ENCODE results near the gene TUBGCP3.
A peak's percentile ranks its signal among the peaks of the same experiment; 100 is the strongest.
"Not testable (repeated sequence)": the region's sequence is repeated elsewhere in the genome, so short reads cannot be mapped to it uniquely, and the experiment has no call there.

Gene TUBGCP3

GRCh38 chr13:112525356-112525945 is 62.5 kb downstream of the TUBGCP3 start:
- no peak for DNase-seq

DNA sequence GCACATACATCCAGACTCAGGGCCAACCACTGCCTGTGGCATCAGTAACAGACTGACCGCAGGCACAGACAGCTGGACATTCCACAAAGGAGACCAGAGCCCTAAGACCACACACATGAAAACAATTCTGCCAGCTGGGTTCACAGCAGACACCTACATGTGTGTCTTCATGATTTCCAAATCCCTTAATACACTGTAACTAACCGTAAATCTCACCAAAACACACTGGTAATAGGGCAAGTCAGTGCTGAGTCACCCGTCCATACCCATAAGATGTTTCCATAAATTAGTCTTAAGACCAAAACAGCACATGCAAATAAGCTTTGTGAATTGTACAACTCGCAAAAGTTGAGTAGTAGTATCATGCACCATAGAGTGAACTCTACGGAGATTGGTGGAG is 65.4 kb downstream of the TUBGCP3 start:
- DNase-seq: no peak

DNA sequence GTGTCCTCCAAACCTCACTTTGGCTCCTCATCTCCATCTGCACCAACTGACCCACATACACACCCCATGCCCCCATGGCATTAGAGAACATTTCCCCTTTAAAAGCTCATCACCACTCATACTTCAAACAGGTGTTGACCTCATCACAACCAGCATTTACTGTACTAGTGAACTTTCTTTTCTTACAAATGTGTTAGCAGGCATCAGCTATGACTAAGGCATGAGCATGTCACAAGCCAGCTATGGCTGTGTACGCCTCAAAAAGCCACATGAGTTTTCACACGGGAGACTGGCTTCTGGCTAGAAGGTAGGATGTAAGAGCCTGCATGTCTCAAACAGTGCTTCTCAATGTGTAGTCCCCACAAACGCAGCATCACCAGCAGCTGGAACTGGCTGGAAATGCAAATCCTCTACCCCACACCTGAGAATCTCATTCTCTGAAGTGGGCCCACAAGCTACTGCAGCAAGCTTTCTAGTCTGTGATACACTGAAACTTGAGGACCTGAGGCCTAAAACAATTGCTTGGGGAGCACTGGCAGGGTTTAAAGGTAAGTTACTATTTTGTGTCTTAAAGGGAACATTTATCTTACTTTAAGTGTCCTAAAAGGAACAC is 66.8 kb downstream of the TUBGCP3 start:
- no peak for DNase-seq

GRCh38 chr13:112519517-112520060 is 68.4 kb downstream of the TUBGCP3 start:
- DNase-seq: no peak

DNA sequence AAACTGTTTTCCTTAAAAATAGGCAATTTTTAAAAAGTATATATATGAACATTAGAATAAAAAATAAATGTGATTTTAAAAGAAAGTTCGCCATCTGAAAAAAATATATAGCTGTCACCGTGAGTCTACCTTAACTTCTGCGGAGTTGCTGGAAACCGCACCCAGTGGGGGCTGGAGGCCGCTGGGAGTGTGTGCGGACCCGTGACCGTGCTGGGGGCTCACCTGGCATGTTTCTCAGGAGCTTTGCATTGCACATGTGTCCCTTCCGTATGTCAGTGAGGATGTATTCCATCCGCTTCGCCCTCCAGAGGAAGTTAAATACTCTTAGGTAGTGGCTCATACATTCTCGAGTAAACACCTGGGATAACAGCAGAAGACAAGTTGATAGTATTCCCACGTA is 71.7 kb downstream of the TUBGCP3 start:
- no peak for DNase-seq

DNA sequence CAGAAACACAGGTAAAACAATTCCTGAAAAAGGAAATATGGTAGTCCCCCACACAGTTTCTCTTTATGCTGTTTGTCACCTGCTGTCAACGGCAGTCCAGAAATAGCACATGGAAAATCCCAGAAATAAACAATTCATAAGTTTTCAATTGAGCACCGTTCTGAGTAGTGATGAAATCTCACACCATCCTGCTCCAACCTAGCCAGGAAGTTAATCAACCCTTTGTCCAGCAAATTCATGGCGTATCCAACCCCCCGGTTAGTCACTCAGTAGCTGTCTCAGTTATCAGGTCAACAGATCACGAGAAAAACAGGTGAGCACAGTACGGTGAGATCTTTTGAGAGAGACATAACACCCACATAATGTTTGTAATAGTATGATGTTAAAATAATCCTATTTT is 74.2 kb downstream of the TUBGCP3 start:
- DNase-seq: no peak

DNA sequence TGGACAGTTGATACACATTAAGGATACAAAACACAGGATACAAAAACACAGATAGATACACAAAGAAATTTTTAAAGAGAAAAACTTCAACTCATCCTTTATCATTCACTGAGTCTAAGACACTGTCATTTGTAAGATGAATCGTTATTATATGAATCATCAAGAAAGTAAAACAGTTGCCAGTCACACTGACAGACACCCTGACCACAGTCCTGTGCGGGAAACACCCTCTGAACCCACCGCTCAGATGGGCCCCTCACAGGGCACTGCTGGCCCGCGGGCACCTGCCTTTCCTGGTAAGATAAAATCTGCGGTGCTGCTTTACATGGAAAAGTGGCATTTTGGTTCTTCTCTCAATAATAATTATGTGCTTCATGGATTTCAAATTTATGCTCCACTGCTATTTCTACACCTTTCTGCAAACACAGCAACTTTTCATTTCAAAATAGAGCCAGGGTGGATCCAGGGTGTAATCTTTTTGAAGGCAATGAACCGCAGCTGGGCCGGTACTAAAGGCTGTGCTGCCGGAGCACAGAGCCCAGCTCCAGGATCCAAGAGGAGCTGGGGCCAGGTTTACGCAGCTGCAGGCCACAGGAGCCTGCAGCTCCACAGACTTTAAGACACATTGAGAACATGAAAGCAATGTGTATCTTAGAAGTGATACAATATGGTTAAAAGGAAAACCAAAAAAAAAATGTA is 76.8 kb downstream of the TUBGCP3 start:
- DNase-seq: peak in 1 of 2 donors; percentile 2

- no peak for DNase-seq
Measured at GRCh38 chr13:112510002-112510780, 77.8 kb downstream of the TUBGCP3 start.

DNA sequence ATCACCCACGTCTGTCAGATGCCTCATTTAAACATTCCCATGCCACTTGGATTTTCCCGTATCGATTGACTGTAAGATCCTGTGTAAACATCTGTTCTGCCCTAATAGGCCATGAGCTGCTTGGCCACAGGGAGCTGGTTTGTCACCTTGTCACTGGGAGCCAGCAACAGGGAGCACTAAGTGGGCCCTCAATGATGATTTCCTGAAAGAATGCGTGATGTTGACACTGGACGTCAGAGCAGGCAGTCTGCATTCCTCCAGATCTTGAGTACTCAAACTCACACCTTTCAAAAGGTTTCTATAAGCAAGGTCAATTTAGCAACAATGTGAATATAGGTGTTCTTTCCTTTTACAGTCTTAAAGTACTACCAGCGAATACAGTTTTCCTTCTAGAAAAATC is 78.8 kb downstream of the TUBGCP3 start:
- no peak for DNase-seq

DNA sequence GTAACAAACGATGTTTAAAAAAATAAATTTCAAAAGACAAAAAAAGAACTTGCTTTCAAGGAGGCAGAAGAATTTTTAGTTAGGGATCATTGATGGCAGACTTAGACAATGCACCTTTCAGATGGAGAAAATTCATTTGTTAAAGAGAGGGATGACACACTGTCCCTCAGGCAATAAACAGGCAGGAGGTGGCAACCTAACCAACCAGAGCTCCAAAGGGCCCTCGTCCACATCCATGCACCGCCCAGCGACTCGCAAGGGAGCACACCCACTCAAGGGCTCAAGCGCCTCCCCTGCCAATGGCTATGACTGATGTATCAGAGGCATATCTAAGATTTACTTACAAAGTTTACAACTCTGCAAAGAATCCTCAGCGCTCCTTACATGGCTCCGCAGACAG is 81.9 kb downstream of the TUBGCP3 start:
- DNase-seq: no peak

DNA sequence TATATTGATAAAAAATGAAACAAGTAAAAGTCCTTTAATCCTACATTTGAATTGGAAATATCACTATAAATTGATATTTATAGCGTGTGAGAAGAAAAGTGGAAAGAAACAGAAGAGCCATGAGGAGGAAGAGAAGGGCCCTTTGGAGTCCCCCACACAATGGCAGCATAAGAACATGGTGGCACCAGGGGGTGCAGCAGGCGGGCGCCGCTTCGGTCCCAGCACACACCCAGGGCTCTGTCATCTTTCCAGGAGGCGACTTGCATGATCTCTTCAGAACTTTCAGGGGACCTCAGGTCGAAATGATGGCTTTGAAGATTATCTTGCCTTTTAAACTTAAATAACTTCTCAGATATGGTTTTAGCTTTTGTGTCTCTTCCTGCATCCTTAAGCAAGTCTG is 91.8 kb downstream of the TUBGCP3 start:
- DNase-seq: no peak

DNA sequence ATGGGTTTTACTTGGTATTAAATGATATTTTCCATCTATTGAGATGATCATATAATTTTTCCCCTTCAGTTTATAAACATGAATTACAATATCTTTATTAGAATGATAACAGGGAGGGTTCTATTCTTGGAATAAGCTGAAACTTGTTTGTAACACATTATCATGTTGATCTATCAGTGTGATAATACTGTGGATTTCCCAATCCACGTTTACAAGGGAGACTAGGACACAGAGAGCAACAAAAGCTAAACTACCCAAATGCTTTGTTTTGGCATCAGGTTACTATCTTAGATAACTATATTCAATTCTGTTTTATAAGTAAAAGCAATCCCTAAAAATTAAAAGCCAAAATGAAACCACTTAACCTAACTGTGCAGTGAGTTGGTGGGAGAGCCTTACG is 92.5 kb downstream of the TUBGCP3 start:
- DNase-seq: no peak

GRCh38 chr13:112489199-112489598 is 98.8 kb downstream of the TUBGCP3 start:
- DNase-seq: no peak

DNA sequence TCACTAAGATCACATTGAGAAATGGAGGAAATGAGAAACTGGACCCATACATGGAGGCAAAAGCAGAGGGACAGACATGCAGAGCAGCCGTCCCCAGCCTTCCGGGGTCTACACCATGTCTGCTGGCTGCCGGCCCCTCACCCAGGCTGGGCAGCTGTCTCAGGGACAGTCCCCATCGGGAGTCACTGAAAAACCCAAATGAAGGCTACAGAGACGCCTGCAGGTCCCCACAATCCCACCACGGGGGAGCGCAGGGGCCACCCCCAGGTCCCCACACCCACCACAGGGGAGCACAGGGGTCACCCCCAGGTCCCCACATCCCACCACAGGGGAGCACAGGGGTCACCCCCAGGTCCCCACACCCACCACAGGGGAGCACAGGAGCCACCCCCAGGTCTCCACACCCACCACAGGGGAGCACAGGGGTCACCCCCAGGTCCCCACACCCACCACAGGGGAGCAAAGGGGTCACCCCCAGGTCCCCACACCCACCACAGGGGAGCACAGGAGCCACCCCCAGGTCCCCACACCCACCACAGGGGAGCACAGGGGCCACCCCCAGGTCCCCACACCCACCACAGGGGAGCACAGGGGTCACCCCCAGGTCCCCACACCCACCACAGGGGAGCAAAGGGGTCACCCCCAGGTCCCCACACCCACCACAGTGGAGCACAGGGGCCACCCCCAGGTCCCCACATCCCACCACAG is 99.5 kb downstream of the TUBGCP3 start:
- DNase-seq: not testable (repeated sequence)

GRCh38 chr13:112487127-112487517 is 100.8 kb downstream of the TUBGCP3 start:
- no peak for DNase-seq

GRCh38 chr13:112486386-112487126 is 101.4 kb downstream of the TUBGCP3 start:
- no peak for DNase-seq

DNA sequence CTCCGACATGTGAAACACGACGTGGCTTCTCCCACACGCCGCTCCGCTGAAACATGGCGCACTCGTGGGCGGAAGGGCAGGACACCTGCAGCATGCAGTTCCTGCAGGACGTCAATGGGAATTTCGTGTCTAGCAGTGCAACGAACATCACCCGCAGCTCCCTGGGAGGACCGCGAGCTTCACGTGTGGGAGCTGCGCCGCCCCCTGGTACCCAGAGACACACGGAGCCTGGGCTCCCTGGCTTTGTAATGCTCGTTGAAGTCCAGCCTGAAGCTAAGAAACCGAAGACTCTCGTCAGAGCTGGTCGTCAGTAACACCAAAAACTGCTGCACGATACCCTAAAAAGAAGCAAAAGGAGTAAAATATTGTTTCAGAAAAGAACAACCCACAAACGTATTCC is 102.1 kb downstream of the TUBGCP3 start:
- not testable (repeated sequence) for DNase-seq

DNA sequence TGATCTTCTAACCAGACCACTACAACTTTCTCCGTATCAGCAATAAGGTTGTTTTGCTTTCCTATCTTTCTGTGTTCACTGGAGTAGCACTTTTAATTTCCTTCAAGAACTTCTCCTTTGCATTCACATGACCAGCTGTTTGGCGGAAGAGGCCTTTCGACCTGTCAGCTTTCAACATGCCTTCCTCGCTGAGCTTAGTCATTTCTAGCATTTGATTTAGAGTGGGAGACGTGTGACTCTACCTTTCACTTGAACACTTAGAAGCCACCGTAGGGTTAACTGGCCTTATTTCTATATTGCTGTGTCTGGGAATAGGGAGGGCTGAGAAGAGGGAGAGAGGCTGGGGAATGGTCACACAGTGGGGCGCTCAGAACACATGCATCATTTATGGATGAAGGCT is 104.7 kb downstream of the TUBGCP3 start:
- DNase-seq: no peak

- no peak for DNase-seq
Measured at GRCh38 chr13:112481458-112481857, 106.5 kb downstream of the TUBGCP3 start.

DNA sequence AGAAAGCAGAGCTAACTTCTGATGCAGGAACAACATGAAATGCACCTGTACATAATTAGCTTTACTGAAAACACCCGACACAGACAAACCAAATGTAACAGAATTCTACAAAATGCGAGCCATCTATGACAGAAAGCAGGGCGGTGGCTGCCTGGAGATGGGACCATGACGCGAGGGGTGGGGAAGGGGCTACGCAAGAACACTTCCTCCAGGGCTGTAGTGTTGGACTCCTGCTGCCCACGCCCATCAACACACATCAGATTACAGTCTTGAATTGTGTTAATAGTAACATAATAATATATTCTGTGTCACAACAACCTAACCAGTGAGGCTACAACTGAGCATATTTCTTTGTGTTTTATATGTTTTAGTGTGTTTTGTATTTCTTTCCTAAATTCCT is 108.6 kb downstream of the TUBGCP3 start:
- no peak for DNase-seq

GRCh38 chr13:112477070-112477619 is 110.8 kb downstream of the TUBGCP3 start:
- DNase-seq: no peak

DNA sequence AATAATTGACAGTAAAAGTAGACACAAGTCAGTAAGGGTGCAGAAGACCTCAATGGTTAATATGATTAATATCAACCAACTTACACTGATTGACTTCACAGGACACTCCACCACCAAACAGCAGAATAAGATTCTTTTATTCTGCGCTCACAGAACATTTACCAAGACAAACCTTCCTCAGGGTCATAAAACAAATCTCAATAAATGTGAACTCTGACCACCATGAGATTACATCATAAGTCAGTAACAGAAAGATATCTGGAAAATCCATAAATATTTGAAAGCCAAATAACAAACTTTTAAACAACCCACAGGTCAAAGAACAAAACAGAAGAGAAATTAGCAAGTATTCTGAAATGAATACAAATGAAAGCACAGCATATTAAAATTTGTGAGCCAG is 112.1 kb downstream of the TUBGCP3 start:
- no peak for DNase-seq

All from CD4-positive, alpha-beta T cell treated with Interleukin-1 beta for 1 hour (primary cell).